ENCODE data around the gene DGKH.
A peak's percentile ranks its signal among the peaks of the same experiment; 100 is the strongest.

The DGKH gene

DNA sequence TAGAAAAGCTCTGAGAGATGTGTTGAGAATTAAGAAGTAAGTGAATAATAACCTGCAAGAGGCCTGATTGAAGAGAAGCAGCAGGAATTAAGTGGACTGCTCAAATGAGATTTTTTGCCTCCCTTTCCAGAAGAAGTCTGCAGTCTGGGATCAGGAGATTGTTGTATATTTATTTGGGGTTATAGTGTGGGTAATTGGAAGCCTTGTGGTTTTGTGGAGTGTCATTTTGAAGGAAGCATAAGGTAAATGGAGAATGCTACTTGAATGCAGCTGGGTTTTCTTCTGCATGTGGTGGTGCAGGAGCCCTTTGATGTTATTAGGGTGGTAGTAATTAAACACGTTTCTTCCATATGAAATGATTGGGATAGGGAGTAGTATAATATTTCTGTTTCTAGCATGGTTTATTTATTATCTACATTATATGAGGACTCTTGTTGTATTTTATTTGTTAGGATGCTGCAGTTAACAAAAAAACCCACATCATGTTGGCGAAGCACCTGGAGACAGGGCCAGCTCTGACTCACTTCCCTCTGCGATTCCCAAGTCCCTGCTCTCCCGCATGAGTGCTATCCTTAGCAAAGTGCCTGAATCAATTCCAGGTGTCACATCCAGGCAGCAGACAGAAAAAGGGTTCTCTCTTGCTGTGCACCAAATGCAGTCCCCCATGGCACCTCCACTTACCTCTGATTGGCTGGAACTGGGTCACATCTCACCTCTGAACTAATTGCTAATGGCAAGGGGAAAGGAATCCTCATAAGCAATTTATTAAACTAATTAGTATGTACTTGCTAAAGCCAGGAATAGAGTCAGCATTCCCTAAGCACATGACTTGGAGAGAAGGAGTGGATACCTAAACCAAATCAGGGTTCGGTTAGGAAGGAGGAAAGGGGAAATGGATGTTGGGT, 54.8 kb downstream of the DGKH start:
- TF ChIP-seq, protein P1, sequence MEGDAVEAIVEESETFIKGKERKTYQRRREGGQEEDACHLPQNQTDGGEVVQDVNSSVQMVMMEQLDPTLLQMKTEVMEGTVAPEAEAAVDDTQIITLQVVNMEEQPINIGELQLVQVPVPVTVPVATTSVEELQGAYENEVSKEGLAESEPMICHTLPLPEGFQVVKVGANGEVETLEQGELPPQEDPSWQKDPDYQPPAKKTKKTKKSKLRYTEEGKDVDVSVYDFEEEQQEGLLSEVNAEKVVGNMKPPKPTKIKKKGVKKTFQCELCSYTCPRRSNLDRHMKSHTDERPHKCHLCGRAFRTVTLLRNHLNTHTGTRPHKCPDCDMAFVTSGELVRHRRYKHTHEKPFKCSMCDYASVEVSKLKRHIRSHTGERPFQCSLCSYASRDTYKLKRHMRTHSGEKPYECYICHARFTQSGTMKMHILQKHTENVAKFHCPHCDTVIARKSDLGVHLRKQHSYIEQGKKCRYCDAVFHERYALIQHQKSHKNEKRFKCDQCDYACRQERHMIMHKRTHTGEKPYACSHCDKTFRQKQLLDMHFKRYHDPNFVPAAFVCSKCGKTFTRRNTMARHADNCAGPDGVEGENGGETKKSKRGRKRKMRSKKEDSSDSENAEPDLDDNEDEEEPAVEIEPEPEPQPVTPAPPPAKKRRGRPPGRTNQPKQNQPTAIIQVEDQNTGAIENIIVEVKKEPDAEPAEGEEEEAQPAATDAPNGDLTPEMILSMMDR (conservative IDR thresholded peaks at IDR 0.05; ENCODE audit: low read depth, low read length): no peak

DNA sequence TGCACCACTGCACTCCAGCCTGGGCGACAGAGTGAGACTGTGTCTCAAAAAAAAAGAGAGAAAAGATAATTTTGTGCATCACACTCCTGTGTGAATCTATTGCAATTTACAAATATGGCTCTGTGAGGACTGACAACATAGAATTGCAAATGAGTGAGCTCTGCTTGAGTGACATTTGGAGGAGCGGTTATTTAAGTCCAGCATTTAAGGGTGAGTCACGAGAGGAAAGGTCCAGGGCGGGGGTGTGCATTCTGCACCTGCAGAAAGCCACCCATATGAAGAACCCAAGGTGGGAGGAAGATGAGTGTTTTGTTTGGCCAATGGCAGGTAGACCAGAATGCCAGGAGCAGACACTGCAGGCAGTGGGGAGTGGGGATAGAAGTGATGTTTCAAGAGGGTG, 58.5 kb downstream of the DGKH start:
- TF ChIP-seq, protein P1 (conservative IDR thresholded peaks at IDR 0.05; ENCODE audit: low read depth, low read length): no peak
- no peak for DNase-seq (ENCODE audit: low read depth)
- H3K4me3 ChIP-seq (ENCODE audit: low read depth, low read length): no peak overlapping the region

More for the DNA sequence above, 54.8 kb downstream of the DGKH start:
- peak; percentile 17 for DNase-seq (ENCODE audit: low read depth)
- H3K4me3 ChIP-seq (ENCODE audit: low read depth, low read length): no peak overlapping the region

DNA sequence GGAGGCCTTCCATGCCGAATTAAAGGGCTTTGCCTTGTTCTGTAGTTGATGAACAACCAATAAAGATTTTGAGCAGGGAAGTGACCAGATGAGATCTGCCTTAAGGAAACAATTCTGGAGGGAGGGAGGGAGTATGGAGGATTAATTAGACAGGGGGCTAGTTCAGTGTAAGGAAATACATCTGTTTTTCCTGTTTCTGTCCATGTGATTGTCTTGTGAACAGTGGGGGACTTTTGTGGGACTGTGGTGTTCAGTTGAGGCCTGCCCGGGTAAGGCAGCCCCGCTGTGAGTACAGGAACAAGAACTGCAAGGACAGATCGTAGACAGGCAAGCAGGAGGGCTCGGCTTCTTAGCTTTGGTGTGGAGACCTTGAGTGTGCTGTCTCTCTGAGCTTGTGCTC, 59.0 kb downstream of the DGKH start:
- DNase-seq (ENCODE audit: low read depth): no peak
- no peak overlapping the region for H3K4me3 ChIP-seq (ENCODE audit: low read depth, low read length)
- TF ChIP-seq, protein P1 (conservative IDR thresholded peaks at IDR 0.05; ENCODE audit: low read depth, low read length): no peak

DNA sequence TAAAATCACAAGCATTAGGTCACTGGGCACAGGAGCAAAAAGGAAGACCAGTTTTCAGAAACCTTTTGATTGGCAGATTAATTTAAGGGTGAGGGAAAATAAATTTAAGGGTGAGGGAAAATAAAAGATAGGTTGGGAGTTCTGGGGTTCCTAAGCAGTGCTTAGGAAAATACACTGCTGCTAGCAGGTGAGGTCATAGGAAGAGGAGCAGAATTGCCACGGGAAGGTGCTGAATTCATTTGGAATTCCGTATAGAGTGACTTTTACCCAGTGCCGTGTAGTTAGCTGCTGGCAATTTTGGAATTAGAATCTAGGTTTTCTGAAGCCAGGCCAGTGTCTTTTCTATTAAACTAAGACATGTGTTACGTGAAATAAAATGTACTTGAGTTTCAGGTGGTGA, 59.8 kb downstream of the DGKH start:
- H3K4me3 ChIP-seq (ENCODE audit: low read depth, low read length): no peak overlapping the region
- TF ChIP-seq, protein P1 (conservative IDR thresholded peaks at IDR 0.05; ENCODE audit: low read depth, low read length): no peak
- no peak for DNase-seq (ENCODE audit: low read depth)

DNA sequence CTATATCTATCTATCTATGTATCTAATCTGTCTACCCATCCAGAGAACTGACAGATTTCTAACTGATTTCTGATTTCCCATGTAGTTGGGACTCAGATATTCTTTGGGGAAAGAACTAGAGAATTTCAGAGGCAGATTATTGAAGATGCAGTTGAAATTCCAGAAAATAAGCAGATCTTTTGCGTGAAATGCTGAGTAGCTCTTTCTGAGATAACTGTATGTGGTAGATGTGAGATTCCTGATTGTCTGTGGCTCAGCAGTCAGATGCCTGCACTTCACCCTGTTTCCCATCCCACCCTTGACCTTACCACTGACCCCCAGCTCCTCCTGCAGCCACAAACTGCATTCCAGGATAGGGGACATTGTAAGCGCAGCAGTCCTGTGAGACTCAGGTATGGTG, 61.5 kb downstream of the DGKH start:
- H3K4me3 ChIP-seq (ENCODE audit: low read depth, low read length): no peak overlapping the region
- TF ChIP-seq, protein P1 (conservative IDR thresholded peaks at IDR 0.05; ENCODE audit: low read depth, low read length): no peak
- peak; percentile 10 for DNase-seq (ENCODE audit: low read depth)

DNA sequence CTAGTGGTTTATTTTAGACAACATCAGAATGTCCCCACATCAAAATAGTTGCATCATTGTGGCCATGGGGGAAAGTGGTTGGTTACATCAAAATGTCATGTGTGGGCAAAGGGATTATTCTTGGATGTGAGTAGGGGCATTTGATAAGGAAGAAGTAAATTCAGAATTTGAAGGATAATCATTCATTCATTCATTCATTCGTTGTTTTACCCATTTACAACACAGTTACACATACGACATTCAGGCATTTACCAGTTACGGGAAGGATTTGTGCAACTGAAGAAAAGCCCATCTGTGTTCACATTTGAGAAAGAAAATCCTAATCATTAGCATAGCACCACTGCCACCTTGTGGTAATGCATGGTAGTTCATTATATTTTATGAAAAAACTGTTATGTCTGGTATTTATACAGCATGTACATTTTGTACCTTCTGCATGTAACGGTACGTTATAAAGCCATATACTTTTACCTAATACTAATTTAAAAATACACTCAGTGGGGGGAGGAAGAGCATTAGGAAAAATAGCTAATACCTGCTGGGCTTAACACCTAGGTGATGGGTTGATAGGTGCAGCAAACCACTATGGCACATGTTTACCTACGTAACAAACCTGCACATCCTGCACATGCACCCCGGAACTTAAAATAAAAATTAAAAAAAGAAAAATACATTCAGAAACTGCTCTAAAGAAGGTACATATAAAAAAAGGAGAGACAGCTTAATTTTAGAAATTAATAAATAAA, 62.1 kb downstream of the DGKH start:
- no peak overlapping the region for H3K4me3 ChIP-seq (ENCODE audit: low read depth, low read length)
- TF ChIP-seq, protein P1 (conservative IDR thresholded peaks at IDR 0.05; ENCODE audit: low read depth, low read length): peak; percentile 64
- DNase-seq (ENCODE audit: low read depth): peak; percentile 90

All from choroid plexus epithelial cell (primary cell).